ENCODE results near the gene NFIX.

NFIX gene

DNA sequence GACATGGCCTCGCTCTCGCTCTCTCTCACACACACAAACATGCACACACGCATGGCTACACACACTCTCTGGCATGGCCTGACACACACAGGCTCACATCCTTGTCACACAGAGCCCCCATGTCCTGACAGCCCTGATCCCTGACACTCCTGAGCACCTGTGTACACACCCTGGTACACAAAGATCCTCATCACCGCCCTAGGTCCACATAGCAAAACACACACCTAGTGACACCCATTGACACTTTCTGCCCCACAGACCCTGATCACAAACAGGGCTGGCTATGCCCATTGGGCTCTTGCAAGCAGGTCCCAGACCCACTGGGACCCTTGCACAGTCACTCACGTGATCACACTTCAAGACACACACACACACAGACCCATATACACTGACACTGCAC lies 4.0 kb upstream of the NFIX start:
- FAIRE-seq: no peak
- TF ChIP-seq, protein P1, sequence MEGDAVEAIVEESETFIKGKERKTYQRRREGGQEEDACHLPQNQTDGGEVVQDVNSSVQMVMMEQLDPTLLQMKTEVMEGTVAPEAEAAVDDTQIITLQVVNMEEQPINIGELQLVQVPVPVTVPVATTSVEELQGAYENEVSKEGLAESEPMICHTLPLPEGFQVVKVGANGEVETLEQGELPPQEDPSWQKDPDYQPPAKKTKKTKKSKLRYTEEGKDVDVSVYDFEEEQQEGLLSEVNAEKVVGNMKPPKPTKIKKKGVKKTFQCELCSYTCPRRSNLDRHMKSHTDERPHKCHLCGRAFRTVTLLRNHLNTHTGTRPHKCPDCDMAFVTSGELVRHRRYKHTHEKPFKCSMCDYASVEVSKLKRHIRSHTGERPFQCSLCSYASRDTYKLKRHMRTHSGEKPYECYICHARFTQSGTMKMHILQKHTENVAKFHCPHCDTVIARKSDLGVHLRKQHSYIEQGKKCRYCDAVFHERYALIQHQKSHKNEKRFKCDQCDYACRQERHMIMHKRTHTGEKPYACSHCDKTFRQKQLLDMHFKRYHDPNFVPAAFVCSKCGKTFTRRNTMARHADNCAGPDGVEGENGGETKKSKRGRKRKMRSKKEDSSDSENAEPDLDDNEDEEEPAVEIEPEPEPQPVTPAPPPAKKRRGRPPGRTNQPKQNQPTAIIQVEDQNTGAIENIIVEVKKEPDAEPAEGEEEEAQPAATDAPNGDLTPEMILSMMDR (IDR thresholded peaks at IDR 0.05; ENCODE audit: insufficient read depth, missing control alignments): no peak

DNA sequence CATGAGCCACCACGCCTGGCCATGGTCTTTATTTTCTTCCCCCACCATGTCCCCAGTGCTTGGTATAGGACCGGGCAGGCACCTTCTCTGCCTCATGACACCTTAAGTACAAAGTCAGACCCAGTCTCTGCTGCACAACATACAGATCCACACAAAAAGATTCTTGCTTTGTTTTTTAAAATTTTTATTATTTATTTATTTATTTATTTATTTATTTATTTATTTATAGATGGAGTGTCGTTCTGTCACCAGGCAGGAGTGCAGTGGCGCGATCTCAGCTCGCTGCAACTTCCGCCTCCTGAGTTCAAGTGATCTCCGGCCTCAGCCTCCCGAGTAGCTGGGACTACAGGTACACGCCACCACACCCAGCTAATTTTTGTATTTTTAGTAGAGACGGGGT lies 2.5 kb upstream of the NFIX start:
- no peak for FAIRE-seq
- DNase-seq (ENCODE audit: insufficient read length, low spot score): no peak
- TF ChIP-seq, protein P1 (IDR thresholded peaks at IDR 0.05; ENCODE audit: insufficient read depth, missing control alignments): no peak

More for the DNA sequence above, 4.0 kb upstream of the NFIX start:
- no peak for DNase-seq (ENCODE audit: insufficient read length, low spot score)

DNA sequence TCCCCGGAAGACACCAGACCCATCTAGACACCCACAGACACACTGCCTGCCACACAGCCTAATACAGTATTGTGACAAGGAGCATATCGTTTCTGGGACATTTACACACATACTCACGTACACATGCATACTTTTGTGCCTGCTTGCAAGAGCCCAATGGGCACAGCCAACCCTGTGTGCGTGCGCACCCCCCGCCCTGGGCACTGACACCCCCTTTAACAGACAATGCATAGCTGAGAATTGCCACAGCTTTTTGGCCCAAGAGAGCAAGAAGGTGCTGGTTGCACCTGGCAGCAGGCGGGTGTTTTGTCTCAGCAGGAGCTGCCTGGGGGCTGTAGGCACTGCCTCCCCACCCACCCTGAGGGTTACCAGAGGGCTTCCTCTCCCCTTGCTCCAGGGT lies 1.7 kb upstream of the NFIX start:
- FAIRE-seq: no peak
- TF ChIP-seq, protein P1 (IDR thresholded peaks at IDR 0.05; ENCODE audit: insufficient read depth, missing control alignments): no peak
- no peak for DNase-seq (ENCODE audit: insufficient read length, low spot score)

DNA sequence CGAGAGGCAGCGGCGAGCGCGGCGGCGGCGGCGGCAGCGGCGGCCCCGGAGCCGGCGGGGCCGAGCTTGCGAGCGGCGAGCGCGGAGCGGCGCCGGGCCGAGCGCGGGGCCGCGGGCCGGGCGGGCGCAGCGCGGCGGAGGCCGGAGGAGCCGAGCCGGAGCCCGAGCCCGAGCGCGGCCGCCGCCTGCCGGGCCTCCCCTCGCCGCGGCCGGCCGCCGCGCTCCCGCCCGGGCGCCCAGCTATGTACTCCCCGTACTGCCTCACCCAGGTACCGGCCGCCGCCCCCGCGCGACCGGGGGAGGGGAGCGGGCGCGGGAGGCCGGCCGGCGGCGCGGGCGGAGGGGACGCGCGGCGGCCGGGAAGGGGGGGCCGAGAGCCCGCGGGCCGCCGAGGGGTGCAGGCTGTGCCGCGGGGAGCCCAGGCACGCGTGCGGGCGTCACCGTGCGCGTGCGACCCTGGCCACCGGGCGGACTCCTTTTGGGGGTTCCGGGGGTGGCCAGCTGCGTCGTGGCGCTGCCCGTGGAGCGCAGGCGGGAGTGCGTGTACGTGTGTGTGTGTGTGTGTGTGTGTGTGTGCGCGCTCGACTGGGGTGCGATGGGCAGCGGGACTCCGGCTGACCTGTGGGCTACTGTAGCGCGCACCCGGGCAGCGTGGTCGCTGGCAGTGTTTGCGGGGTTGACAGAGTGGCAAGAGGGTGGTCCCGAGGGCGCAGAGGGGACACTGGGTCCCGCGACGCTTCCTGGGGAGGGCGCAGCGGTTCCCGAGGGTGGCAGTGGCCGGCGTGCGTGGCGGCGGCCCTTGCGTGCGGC lies 526 bp downstream of the NFIX start:
- TF ChIP-seq, protein P1 (IDR thresholded peaks at IDR 0.05; ENCODE audit: insufficient read depth, missing control alignments): no peak
- FAIRE-seq (no peak), DNase-seq (ENCODE audit: insufficient read length, low spot score) (no peak)

DNA sequence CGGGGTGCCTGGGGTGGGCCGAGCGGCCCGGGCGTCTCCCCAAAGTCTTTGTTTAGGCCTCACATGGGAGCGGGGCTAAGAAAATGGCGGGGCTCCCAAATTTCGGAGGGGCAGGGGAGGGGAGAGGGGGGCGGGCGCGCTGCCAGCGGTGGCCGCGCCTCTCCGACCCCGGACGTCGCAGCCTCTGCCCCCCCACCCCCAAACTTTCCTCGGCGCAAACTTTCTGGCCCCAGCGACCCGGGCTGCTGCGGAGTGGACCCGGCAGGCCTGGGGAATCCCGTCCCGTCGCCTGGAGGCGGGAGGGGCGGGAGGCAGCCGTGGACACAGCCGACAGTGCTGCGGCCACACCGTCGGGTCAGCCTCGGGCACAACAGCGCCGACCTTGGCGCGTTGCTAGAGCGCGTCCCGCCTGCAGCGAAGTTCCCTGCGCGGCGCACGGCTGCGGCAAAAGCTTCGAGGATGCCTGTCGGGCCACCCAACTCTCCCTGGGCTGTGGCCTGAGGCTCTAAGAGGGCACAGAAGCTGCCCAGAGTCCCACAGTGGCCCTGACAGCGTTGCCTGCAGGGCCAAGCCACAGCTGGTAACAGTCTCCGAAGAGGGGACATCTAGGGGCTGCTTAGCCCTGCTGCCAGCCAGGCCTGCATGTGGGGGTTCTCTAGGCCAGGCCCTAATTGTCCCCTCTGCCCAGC lies 1.3 kb downstream of the NFIX start:
- TF ChIP-seq, protein P1 (IDR thresholded peaks at IDR 0.05; ENCODE audit: insufficient read depth, missing control alignments): no peak
- no peak for DNase-seq (ENCODE audit: insufficient read length, low spot score)
- FAIRE-seq: no peak

DNA sequence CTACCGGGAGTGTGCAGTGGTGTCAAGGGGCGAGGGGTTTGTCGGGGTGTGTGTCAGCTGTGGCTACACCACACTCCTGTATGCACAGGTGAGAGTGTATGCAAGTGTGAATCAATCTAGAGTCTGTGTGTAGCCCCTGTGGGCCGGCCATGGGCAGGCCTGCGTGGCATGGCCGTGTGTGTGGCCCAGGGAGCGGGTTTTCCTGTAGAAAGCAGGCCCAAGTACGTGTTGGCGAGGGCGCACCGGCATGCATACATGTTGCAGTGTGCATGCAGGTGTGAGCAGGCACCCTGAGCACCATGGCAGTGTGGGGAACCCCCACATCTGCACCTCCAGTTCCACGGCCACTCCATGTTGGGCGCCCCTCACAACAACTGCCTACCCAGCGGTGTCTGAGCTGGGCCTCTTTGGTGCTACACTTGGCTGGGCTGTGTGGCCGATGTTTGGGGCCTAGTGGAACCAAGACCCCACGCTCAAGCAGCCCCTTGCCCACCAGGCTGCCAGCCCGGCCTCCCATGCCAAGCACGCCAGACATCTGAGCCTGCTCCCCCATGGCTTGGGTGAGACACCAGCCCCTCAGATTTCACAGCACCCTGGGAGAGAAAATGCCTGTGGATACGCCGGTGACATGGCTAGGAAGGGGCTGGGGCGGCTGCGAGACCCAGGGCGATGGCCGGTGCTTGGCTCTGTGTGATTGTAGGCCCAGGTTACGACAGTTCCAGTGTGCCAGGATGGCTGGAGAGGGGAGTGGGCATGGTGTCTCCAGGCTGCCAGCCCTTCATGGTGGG lies 2.1 kb downstream of the NFIX start:
- no peak for DNase-seq (ENCODE audit: insufficient read length, low spot score)
- TF ChIP-seq, protein P1 (IDR thresholded peaks at IDR 0.05; ENCODE audit: insufficient read depth, missing control alignments): no peak
- no peak for FAIRE-seq

Data from D721Med (cell line).